NCI-H1105 (cell line): ENCODE measurements around the gene UEVLD.
A peak's percentile ranks its signal among the peaks of the same experiment; 100 is the strongest.
"Not testable (repeated sequence)": the region's sequence is repeated elsewhere in the genome, so short reads cannot be mapped to it uniquely, and the experiment has no call there.

Experiments used
- DNase-seq: peaks from one replicate; lab custom pipeline; 2025; lab: John Stamatoyannopoulos, UW

UEVLD gene

DNA sequence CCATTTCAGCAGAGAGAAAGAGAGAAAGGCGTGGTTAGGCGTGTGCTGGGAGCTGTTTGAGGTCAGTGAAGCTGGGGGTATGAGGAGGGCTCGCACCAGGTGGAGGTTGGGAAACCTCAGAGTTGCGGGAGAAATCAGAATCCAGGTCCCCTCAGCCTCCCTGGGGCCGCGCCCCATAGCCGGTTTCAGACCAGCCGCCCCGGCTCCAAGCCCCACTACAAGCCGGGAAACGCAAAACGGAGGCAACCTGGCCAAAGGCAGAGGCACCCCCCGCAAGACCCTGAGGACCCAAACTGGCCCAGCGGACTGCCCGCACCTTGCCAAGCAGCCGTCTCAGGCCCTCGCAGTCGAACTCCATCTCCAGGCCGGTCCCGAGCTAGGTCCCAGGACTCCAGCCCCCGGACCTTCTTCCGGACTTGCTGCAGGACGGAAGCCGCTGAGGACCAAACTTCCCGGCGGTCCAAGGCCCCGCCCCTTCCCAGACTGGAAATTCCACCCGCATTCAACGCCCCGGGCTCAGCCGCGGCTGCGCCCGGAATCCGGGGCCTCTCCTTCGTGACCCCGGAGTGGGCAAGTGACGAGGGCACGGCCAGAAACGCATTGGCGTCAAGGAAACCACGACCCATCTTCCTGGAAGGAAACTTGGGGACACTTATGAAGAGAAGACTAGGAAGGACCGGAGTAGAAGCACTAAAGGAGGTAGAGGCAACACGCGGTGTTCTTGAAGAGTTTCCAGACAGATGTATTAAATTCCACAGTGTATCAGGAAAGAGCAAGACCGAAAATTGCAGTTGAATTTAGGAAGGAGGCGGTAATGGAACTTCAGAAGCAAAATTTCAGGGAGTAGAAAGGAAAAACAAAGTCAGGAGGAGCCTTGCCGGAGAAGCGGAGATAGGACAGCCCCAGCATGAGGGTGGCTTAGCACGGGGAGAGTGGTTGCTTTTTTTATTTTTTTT lies at the start of gene UEVLD:
UEVLD (minus strand) TSS at position 438 of the 956 bp plus-strand sequence; CDS start at position 358, 80 bp downstream.
- peak; percentile 71 for DNase-seq

GRCh38 chr11:18634140-18635032 lies 45.9 kb upstream of the UEVLD start, which contains the start of gene SPTY2D1:
TSS of gene SPTY2D1 (minus strand) at chr11:18634342. CDS start at chr11:18634257, 85 bp downstream.
- DNase-seq, result peak; percentile 99

GRCh38 chr11:18633256-18634139 lies 45.0 kb upstream of the UEVLD start:
- no peak for DNase-seq

GRCh38 chr11:18632841-18633240 lies 44.3 kb upstream of the UEVLD start:
- DNase-seq, result no peak

DNA sequence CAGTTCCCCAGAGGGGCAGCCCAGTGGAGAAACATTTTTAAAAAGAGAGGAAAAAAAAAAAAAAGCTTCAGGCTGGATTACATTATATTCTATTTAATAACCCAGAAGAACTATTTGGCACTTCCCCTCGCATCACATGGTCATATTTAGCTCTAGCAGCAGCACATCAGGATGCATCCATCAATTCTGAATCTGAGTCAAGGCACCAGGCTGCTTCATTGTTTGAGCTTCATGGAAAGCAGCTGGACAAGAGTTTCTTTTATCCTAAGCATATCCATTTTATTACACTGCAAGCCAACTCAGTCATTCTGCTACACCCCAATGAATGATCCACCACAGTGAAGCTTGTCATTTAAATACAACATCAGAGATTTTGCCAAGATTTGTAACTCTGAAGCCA lies 35.6 kb upstream of the UEVLD start:
- no peak for DNase-seq

DNA sequence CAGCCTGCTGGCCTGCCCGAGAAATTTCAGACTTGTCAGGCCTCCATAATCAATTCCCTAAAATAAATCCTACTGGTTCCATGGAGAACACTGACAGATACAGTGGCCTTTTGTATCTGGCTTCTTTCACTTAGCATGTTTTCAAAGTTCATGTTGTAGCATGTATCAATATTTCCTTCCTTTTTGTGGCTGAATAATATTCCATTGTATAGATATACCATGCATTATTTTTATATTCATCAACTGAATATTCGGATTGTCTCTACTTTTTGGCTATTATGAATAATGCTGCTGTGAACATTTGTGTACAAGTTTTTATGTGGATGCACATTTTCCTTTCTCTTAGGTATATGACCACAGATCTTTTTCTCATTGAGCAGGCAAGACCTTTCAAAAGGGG lies 35.2 kb upstream of the UEVLD start:
- DNase-seq, result no peak

DNA sequence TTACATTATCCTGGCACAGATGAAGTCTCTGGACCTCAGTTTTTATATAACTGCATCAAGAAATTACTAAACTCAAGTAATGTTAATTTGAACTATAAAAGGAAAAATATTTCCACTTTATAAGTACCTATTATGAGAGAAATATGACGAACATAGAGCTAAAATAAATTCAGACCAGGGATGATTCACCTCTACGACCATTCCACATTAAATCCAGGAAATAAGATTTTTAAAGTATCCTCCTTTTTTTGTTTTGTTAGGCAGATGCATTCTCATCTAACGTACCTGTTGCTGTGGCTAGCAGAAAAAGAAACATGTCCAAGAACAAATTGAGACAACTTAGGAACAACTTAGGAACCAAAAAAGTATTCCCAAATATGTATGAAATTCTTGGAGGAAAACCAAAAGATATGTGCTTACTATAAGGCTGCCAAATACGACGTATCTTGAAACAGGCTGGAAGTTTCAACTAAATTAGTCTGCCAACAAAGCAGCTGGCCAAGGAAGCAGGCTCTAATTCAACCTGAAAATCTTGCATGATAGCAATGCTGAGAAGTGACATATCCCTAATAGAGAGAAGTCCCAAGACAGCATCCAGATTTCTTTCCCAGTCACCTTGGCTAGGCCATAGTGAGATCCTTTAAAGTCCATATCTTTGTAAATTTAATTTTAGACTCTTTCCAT lies 29.9 kb upstream of the UEVLD start:
- DNase-seq, result no peak

DNA sequence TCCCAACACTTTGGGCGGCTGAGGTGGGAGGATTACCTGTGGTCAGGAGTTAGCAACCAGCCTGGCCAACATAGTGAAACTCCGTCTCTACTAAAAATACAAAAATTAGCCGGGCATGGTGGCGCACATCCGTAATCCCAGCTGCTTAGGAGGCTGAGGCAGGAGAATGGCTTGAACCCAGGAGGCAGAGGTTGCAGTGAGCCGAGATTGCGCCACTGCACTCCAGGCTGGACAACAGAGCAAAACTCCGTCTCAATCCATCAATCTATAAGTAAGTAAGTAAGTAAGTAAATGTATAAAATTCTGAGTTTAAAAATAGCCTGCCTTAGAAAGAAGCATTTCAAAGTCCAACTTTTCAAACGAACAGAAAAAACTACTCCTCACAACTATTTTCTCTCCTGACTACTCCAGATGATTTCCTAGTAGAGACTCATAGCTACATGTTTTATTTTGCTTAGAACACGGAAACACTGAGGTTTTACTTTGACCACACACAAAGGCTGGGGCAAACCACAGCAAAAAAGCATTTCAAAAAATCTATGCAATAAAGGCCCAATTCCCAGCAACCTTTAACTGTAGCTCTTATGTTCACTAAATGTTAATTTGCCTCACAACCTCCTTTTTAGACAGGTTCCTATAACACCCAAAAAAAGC lies 29.3 kb upstream of the UEVLD start:
- no peak for DNase-seq

GRCh38 chr11:18615628-18616392 lies 27.3 kb upstream of the UEVLD start:
- DNase-seq, result no peak

DNA sequence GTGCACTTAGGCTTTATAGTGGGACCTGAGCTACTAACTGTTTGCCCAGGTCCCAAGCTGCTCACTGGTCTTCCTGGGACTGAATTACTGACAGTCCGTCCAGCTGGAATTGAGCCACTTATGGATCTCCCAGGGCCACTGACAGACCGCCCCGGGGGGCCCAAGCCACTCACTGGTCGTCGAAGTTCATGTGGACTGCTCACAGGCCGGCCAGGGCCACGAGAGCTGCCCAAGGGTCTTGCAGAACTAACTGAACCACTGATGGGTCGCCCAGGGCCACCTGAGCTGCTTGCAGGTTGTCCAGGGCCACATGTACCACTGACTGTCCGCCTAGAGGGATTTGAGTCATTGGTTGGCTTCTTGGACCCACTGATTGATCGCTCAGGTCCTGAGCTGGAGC lies 26.1 kb upstream of the UEVLD start:
- DNase-seq, result no peak

- no peak for DNase-seq
Measured at GRCh38 chr11:18612394-18612793, 23.9 kb upstream of the UEVLD start.

DNA sequence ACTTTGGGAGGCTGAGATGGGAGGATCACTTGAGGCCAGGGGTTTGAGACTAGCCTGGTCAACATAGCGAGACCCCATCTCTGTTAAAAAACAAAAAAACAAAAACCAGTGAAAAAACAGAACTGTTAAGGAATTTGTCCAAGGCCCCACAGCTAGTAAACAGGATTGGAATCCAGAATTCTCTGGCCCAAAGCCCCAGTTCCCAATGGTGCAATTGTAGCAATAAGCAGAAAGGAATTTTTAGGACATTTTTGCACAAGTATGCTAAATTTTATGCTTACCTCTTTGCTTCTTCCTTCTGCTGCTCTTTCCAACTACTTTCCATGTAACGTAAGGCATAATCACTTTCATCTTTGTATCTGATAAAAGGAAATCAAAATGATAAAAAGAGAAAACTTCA lies 22.7 kb upstream of the UEVLD start:
- no peak for DNase-seq

GRCh38 chr11:18608376-18608775 lies 19.8 kb upstream of the UEVLD start:
- peak; percentile 45 for DNase-seq

GRCh38 chr11:18600915-18601569 lies 12.5 kb upstream of the UEVLD start:
- DNase-seq, result no peak

- DNase-seq, result no peak
Measured at GRCh38 chr11:18599739-18600230, 11.3 kb upstream of the UEVLD start, which contains the start of gene MISFA. TSS of gene MISFA (plus strand) at chr11:18599789. CDS start at chr11:18599929, 140 bp downstream.

GRCh38 chr11:18594999-18595749 lies 6.6 kb upstream of the UEVLD start:
- no peak for DNase-seq

GRCh38 chr11:18594088-18594487 lies 5.6 kb upstream of the UEVLD start:
- not testable (repeated sequence) for DNase-seq

DNA sequence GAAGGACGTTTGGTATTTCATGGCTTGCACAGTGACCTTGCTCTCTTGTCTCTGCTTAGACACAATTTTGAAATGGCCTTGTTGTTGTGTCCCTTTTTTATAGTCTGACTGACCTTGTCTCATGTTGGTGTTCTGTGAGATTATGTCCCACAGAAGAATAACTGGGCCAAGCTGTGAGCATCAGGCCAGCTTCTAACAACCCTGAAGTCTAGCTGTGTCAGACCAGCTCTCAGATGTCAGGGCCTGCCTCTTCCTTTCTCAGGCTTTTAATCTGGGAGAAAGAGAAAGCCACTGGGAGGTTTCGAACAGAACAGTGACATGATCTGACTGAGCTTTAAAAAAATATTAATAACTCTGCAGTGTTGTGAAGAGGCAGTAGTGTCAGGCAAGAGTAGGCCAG lies 2.0 kb upstream of the UEVLD start:
- no peak for DNase-seq
